HG03108 (cell line): Measurements from ENCODE around the gene APBA1.
"Not testable (repeated sequence)": the region's sequence is repeated elsewhere in the genome, so short reads cannot be mapped to it uniquely, and the experiment has no call there.

Source experiments
- ATAC-seq: cut with Tn5 transposase; IDR thresholded peaks from one replicate; pipeline ENCODE4 v1.9.1; 2021; ENCODE audit warnings: moderate library complexity; ENCODE audit not compliant: unreplicated experiment

Gene APBA1

DNA sequence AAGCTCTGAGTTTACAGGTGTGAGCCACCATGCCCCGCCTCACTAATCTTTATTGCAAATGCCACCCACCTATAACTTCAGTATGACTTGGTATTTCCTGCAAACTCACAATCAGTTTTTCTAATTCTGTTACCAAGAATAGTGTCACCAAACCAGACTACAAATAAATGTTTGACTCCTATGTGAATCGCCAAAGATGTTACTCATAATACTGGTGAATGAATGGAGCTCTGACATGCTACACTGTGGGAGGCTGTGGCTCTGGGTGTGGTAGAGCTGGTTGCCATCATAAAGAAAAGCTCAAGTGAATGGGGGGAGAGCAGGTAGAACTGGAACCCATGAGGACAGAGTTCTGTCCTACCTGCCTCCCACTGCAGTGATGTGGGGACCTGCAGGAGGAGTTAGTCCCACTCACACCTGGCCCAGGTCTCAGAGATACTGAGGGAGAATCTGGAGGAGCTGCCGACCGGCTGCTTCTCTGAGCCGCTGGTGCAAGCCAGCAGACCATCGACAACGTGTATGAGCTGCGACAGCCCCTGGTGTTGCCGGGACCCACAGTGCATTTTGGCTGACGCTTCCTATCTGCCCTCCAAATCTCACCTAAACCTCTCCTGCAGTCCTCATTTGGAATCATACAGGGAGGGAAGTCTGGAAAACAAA lies 251.4 kb downstream of the APBA1 start:
- ATAC-seq, result no peak

DNA sequence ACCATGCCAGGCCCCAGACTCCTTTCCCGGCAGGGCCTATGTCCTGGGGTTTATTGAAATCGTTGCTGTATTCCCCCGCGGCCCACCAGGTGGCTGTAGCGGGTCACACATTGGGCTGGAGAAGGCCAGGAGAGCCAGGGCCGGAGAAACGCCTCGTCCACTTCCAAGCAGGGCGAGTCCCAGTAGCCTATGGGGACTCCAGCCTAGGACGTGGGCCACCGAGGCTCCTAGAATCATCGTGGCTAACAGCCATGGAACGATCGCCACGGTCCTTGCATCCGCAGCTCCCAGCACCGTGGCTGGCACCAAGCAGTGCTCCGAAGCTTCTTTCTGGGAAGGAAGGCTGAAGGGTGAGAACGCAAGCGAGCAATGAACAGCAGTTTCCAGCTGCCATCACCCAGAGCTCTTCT lies 259.4 kb downstream of the APBA1 start:
- ATAC-seq, result no peak

DNA sequence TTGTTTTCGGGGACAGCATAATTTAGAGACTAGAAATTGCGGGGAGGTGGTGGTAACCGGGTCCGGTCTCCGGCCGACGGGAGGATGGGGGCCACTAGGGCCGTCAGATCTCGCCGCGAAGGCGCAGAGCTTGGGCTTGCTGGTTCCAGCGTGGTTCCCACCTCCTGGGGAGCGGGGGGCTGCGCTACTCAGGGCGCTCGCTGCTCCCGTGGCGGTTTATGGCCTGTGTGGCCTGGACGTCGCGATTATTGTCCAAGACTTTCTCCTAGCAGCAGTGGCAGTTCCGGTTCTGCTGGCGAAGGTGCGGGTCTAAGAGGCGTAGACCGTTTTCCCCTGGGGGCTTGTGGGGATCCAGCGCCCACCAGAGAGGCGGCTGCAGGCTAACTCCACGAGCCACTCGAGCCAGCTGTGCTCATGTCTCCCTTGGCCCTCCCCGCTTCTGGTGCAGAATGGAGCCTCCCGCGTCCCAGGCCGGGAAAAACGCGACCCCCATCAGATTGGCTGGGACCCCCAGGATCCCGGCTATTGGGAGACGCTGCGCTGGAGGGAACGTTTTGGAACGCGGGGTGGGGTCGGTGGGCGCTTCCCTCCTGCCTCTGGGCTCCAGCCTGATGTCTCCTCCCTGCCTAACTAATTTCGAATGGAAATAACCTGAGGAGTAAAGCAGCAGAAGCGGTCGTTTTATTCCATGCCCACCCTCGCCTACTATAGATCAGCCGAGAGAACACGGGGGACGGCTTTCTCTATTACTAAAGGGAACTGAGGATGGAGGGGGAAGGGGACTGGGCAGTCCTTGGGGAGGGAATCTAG lies 260.0 kb downstream of the APBA1 start:
- no peak for ATAC-seq

DNA sequence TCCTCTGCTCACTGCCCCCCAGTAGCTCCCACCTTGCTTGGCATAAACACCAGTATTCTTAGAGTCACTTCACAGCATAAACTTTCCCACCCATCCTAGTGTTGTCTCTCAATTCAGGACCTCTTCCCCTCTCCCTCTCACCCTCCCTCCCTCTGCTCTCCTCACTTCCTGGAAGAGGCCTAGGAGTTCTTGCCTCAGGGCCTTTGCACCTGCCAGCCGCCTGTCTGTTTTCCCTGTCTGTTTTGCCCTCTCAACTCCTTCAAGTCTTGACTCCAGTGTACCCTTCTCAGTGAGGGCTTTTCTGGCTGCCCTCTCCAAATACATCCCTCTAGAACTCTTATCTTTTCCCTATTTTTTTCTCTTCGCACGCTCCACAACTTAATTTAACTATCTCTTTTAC lies 260.9 kb downstream of the APBA1 start:
- no peak for ATAC-seq

DNA sequence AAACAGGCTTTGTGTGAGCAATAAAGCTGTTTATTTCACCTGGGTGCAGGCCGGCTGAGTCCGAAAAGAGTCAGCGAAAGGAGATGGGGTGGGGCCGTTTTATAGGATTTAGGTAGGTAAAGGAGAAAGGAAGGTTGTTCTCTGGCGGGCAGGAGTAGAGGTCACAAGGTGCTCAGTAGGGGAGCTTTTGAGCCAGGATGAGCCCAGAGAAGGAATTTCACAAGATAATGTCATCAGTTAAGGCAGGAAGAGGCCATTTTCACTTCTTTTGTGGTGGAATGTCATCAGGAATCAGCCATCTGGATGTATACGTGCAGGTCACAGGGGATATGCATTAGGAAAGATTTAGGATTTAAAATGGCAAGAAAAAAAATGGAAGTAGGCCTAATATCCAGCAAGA lies 262.2 kb downstream of the APBA1 start:
- not testable (repeated sequence) for ATAC-seq

DNA sequence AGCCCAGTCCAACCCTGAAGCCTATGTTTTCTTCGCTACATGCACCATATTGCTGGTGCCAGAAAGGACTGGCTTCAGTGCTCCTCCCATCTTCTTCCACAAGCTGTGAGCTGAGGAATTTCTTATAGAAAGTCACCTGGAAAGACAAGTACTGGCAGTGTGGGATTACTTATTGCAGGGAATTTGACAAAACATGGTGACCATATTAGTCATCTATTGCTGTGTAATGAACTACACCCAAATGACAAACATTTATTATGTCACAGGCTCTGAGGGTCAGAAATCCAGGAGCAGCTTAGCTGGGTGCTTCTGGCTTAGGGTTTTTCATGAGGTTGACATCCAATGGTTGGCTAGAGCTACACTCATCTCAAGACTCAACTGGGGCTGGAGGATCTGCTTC lies 271.7 kb downstream of the APBA1 start:
- ATAC-seq, result no peak

DNA sequence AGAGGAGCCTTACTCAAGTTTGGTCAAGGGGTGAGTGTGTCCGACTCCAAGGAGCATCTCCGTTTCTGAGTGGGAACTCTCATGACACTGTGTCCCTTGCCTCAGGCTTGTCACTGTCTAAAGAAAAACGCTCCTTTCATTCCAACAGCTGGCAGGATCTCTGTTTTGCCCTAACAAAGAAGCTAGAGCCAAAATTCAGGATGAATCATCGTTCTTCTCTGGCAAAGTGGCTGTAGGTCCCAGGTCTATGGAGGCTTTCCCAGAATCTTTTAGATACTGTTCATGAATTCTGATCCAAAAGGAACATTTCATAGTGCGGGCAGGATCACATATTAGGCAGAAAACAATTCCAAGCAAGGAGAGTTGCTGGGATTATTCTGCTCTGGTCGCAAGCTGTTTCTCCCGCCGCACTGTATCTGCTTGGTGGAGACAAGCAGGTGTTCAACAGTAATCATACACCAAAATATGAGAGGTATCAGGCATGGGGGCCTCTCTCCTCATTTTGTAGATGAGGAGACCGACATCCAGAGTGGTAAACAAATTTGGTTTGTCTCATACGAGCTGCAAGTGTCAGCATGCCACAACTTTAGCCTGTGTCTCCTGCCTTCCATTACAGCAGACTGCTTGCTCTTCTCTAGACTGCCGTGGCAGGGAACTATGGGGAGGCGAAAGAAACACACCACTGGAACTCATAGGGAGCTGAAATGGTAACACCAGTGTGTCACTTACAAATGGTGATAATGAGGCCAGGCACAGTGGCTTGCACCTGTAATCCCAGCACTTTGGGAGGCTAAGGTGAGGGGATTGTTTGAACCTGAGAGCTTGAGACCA lies 274.6 kb downstream of the APBA1 start:
- no peak for ATAC-seq

DNA sequence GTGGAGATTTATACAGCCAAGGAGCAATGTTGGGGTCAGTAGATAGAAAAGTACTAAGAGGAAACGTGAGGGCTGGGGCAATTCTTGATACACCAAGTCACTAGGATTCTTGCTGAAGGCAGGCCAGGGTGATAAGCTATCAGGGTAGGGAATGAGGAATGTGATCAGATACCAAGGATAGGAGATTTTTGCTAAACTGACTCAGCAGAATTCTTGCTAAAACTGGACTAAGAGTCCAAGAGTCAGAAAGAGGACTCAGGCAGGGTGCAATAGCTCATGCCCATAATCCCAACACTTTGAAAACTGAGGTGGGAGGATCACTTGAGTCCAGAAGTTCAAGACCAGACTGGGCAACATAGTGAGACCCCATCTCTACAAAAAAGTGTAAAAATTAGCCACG lies 275.4 kb downstream of the APBA1 start:
- ATAC-seq, result no peak

DNA sequence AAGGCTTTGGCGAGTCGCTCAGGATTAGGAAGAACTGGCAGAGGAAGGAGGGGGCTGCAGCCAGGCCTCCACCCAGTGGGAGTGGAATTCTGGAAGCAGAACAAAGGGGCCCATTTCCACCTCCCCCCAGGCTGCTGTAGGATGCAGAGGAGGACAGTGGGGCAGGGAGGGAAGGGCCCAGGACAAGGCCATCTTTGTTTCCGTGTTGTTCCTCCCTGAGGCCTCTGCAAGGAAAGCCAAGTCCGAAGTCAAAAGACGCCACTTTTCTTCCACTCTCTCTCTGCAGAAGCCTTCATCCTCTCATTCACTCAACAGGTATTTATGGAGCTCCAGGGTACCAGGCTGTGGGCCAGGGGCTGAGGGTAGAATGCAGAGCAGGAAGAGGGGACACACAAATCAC lies 276.5 kb downstream of the APBA1 start:
- no peak for ATAC-seq

DNA sequence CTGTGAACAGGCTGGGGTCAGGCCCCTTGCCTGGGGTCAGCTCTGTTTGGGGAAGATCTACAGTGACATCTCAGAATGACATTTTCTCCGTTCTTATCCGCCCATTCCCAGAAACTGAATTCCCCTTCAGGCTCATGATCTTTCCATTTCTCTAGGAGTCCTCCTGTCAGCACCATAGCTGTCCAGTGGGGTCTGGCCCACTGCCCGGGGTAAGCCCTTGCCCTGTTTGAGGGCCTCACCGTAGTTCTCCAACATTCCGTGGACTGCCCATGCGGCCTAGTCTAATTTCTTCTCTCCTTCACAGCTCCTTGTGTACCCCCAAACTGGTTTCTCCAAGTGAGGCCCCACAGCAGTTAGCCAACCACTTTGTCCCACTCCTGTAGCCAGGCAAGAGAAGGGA lies 278.7 kb downstream of the APBA1 start:
- ATAC-seq, result no peak

DNA sequence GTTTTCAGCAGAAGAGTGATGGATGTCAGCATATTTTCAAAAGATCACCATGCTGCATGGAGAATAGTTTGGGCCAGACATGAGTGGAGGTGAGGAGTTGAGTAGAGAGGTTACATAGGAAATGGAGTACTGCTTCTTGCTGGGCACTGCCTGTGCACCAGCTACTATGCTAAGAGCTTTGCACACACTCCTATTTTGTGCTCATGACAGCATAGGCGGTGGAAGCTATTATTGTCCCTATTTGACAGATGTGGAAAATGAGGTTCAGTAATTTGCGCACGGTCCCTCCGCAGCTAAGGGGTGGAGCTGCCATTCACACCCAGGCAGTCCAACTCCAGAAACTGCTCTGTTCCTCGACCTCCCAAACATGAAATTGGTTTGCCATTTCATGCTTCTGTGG lies 279.3 kb downstream of the APBA1 start:
- no peak for ATAC-seq

DNA sequence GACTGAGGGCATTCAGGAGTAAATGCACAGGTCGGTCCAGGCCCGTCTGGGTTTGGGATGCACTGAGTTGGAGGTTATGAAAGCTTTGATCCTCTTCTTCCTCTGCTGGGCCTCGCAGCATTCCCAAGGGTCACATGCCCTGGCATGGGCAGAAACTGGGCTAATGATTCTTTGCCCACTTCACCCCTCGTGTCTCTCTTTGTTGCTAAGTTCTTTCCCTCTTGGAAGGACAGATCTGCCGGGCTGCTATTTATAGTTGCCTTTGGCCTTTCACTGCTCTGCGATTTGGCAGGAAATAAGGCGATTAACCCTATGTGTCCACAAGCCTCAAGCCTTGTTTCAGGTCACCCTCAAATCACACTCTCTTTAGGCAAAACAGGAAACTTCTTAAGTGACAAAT lies 280.2 kb downstream of the APBA1 start:
- ATAC-seq, result no peak

DNA sequence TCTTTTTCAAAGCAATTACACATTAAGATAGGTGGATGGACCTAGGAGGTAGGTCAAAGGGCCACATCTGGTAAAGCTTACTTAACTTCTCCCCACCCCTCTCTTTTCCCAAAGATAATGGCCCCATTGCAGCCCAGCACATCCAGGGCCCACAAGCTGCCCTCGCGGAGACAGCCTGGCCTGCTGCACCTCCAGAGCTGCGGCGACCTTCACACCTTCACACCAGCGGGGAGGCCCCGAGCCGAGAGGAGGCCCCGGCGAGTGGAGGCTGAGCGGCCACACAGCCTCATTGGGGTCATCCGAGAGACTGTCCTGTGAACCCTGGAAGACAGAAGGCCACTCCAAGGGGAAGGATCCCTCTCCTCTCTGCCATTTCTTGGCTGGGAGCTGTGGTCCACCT lies 280.7 kb downstream of the APBA1 start:
- no peak for ATAC-seq

DNA sequence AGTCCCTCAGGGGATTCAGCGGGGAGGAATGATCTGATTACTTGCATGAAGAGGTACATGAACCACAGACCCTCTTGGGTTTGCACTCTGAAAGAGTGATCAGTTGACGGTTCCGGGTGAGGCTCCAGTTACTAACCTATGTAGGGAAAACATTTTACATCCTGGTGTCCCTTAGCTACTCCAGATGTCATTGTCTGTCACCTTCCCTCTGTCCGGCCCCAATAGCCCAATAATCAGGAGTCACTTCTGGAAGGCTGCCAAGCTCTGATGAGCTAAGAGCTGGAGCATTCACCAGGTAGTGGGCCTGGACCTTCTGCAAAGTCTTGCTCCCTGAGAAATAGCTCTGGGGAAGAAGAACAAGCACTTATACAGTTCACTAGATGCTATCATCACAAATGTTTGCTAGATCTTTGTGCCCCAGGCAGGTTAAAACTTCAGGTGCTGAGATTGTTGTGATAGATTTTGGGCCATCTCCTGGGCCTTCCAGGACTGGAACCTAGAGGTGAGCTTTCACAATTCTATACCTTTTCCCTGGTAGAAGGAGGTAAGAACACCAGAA lies 282.7 kb downstream of the APBA1 start:
- no peak for ATAC-seq

DNA sequence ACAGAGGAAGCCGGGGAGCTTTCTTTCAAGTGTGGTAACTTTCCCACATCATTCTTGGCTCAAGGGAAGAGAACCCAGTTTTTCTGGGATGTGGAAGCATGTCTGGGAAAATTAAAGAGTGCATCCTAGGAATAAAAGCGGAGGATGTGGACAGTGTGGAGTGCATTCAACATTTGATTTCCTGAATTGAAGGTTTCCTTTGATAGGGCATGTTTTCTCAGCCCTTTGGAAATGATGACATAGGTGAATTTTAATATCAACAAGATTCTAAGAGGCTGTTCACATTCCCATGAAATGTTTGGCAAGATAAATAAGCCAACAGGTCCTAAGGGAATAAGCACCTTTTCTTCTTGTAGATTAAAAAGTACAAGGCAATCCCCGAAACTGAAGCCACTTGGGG lies 283.6 kb downstream of the APBA1 start:
- no peak for ATAC-seq

DNA sequence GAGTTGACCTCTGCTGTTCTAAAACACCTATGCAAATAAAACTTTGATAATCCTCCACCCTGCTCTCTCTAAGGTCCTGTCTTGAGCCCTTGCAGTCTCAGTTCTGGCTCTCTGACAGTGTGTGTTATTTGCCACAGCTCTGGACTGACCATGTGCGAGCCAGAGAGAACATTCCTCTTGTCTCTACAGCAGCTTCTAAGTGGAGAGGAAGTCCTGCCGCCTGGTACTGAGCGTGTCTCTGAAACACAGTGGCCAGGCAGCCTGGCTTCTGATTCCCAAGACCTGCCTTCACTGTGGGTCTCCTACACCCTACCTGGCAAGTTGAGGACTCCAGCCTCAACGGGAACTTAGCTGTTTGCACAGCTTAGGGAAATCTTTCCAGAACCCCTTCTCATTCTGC lies 285.5 kb downstream of the APBA1 start:
- no peak for ATAC-seq

DNA sequence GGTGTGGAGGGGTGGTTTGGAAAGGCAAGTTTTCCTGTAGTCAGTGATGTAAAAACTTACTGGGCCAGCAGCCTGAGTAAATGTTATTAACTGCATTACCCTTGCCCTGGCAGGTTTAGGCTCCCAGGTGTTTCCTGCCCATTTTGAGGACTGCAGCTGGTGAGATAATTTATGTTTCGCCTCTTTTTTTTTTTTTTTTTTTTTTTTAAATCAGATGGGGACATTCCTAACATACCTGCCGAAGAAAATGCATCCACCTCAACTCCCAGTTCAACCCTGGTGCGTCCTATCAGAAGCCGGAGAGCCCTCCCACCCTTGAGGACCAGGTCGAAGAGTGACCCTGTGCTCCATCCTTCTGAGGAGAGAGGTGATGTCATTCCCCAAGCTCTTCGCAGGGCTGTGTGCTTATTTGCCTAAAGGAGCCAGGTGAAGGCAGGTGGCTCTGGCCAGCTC lies 286.6 kb downstream of the APBA1 start:
- no peak for ATAC-seq

DNA sequence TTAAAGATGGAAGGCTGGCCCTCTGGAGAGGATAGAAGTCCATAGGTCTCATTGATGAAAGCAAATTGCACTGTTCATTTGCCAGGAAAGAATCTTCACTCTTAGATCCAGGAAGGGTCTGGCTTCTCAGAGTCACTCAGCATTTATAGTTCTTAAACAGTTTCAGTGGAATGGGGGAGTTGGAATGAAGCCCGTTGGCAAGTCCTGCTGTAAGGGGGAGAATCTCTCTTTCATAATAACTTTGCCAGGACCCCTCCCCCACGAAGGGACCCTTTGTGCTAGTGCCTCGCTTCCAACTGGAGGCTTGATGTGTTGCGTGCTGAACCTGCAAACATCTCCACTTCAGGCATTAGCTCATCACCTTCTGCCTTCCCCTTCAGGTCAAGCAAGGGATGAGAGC lies 290.0 kb downstream of the APBA1 start:
- no peak for ATAC-seq

DNA sequence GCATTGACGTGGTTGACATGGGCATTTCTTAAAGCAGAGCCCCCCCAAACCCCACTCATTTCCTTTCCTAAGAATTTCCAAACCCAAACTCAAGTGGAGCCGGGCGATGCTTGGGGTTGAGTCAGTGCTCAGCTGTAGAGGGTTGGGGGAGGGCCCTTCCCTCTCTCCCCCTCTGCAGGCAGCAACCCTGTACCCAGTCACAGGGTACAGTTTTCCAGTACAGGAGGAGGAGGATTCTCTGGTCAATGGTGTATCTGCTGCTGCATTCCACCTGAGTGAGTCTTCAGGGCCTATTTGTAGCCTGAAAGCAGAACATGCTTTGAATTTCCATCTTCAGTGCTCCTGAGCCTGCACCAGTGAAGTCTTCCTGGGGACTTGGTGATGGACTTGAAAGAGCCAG lies 291.4 kb downstream of the APBA1 start:
- ATAC-seq, result no peak

DNA sequence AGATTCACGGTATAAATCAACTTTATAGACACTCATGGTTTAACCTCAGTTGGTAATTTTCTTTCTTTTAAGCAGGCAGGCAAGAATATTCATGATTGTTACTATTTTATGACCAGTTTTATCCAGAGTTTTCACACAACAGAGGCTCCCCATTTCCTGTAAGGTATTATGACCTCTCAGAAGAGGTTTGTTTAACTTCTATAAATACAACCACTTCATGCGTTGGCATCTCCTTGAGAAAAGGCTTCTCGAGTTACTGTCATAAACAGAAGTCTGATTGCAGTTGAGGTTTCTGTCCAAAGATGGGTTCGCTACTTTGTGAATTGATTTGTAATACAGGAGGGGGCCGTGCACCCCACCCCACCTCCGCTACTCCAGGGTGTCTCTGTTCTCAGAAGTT lies 291.9 kb downstream of the APBA1 start:
- ATAC-seq, result no peak

DNA sequence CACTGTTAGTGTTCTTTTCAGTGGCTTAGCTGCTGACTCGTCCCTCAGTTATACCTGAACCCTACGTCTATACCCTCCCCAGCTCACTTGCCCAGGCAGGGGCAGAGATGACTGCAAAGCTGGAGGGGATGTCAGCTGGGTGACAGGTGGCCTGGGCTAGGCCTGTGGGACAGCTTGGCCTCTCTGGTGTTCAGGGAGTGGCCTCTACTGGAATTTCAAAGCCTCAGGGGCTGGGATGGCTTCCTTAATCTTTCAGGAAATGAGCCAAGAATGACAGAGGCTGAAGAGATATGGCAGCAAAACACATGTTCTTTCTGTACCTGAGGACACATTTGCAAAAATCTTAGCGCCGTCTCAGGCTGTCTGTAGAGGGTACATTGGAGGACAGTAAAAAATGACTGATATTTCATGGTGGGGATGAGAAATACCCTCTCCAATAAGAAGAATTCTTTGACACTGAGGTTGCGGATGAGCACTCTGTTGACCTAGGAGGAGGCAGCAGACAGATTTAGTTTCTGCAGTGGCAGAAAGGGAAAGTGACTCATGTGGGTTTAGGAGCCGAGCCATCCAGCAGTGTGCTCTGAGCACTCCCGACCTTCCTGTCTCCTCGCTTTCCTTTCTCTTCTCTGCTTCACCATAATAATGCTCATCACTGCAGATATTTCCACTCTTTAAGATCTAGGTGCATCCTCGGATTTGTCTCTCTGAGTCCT lies 292.7 kb downstream of the APBA1 start:
- no peak for ATAC-seq
